ENCODE data around the gene MAN2C1. TPM values are rescaled to one million over a fixed set of nuclear protein-coding genes. Genes with fewer than 3 reads are reported as not detected.
"Not testable (repeated sequence)": the region's sequence is repeated elsewhere in the genome, so short reads cannot be mapped to it uniquely, and the experiment has no call there.

The MAN2C1 gene
- polyA plus RNA-seq, 1 experiment, result 82.5 TPM

DNA sequence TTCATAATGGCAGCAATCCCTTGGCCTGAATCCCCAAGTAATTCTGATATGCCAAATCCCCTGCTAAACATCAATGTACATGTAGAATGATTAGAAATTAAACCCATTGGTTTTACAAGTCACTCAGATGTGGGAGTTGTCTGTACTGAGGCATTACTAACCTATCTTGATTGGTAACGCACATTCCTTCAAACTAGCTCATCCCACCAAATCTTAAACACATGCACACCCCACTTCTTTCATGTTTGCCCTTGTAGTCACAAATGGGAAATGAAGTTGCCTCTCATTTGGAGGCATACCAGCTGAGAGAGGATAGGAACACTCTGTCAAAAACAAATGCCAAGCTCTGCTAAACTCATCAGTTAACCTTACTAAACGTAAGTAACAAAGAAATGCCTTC, 29.1 kb upstream of the MAN2C1 start:
- H3K4me3 ChIP-seq (ENCODE audit: low read depth, low read length), result no peak overlapping the region

DNA sequence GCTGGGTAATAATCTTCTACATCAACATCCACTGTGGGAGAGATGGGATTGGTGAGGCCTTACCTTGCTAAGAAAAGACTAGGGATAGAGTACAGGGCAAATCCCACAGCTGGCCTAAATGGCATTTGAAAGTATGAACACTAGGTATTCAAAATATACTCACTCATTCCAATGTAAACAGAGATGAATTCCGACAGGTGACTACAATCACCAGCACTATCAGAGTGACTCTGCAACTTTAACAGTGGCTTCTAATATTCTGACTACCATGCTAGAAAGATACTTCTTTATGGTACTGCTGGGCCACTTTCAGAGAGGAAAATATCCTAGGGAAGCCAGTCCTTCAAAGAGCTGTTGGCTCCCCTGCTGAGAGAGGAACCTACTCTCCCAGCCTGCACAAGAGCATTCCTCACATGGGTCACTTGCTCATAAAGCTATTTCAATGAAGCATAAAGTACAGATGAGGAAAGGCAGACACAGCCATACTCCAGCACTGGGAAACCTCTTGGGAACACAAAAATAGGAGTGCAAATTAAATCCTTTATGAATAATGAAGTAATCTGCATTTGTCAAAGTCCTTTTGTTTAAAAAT, 21.5 kb upstream of the MAN2C1 start:
- CTCF ChIA-PET, result no interaction called here
- POLR2A ChIA-PET, result no interaction called here
- DNase-seq (ENCODE audit: low read depth), result no peak
- Histone ChIP-seq H3K36me3 (ENCODE audit: control insufficient read depth, insufficient read depth, low read length) (peaks cover 39% of the 10 kb centered on the region), H3K27me3 (ENCODE audit: control insufficient read depth, insufficient read depth, low read length) (no peaks in the 10 kb centered on the region), H3K4me3 (ENCODE audit: low read depth, low read length) (no peak overlapping the region)
- TF ChIP-seq, protein P1, sequence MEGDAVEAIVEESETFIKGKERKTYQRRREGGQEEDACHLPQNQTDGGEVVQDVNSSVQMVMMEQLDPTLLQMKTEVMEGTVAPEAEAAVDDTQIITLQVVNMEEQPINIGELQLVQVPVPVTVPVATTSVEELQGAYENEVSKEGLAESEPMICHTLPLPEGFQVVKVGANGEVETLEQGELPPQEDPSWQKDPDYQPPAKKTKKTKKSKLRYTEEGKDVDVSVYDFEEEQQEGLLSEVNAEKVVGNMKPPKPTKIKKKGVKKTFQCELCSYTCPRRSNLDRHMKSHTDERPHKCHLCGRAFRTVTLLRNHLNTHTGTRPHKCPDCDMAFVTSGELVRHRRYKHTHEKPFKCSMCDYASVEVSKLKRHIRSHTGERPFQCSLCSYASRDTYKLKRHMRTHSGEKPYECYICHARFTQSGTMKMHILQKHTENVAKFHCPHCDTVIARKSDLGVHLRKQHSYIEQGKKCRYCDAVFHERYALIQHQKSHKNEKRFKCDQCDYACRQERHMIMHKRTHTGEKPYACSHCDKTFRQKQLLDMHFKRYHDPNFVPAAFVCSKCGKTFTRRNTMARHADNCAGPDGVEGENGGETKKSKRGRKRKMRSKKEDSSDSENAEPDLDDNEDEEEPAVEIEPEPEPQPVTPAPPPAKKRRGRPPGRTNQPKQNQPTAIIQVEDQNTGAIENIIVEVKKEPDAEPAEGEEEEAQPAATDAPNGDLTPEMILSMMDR (IDR thresholded peaks at IDR 0.05; ENCODE audit: insufficient read depth, low read depth, low read length), result no peak

More for the DNA sequence above, 29.1 kb upstream of the MAN2C1 start:
- peaks cover 21% of the 10 kb centered on the region for H3K36me3 ChIP-seq (ENCODE audit: control insufficient read depth, insufficient read depth, low read length)
- no peaks in the 10 kb centered on the region for H3K27me3 ChIP-seq (ENCODE audit: control insufficient read depth, insufficient read depth, low read length)
- DNase-seq (ENCODE audit: low read depth), result peak; percentile 15
- CTCF ChIA-PET, result interaction anchor here (1.0 kb wide), 1 partner anchor 17 kb away, joined by 3 read pairs; no protein-coding TSS in a partner anchor
- TF ChIP-seq, protein P1 (IDR thresholded peaks at IDR 0.05; ENCODE audit: insufficient read depth, low read depth, low read length), result no peak
- POLR2A ChIA-PET, result no interaction called here

DNA sequence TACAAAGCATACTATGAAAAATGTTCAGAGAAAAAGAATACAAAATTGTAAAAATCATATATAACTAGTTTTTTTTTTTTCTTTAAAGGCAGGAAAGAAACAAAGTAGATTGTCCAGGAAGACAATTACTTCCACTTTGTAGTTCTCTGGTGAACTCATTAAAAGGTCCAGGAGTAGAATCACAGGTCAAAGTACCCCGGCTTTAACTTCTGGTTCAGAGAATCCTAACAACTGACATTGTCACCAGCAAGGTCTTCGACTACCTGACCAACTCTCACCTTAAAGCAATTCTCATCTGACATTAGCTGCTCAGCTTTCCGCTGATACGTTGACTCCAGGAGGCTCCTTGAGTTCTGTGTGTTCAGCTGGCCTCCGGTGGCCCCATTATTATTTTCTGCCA, 15.6 kb upstream of the MAN2C1 start:
- DNase-seq (ENCODE audit: low read depth); POLR2A ChIA-PET; H3K4me3 ChIP-seq (ENCODE audit: low read depth, low read length); H3K27me3 ChIP-seq (ENCODE audit: control insufficient read depth, insufficient read depth, low read length): not testable (repeated sequence)
- CTCF ChIA-PET, result interaction anchor here (0.7 kb wide), 1 partner anchor 76 kb away, joined by 4 read pairs; no protein-coding TSS in a partner anchor
- H3K36me3 ChIP-seq (ENCODE audit: control insufficient read depth, insufficient read depth, low read length), result peaks cover 17% of the 10 kb centered on the region

DNA sequence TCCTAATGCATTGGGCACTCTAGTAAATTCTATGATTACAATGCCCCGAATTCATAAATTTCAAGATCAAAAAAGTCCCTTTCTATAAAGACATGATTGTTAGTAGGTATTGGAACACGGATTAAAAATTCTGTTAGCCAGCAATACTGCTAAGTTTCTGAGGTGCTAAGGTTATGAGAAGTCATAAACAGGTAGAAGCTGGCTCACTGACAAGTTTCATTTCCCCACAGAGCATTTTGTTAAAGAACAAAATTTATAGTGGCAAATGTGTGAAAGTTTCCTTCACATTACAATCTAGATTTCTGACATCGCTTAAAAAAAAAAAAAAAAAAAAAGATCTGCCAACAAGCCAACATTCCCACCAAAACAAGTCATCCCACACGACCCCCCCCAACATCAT, 12.4 kb upstream of the MAN2C1 start:
- peaks cover 10% of the 10 kb centered on the region for H3K36me3 ChIP-seq (ENCODE audit: control insufficient read depth, insufficient read depth, low read length)
- H3K27me3 ChIP-seq (ENCODE audit: control insufficient read depth, insufficient read depth, low read length), result no peaks in the 10 kb centered on the region
- POLR2A ChIA-PET, result no interaction called here
- H3K4me3 ChIP-seq (ENCODE audit: low read depth, low read length), result no peak overlapping the region
- DNase-seq (ENCODE audit: low read depth), result no peak
- CTCF ChIA-PET, result interaction anchor here (1.6 to 3.9 kb wide), 2 partner anchors 11 to 12 kb away, joined by 3 to 19 read pairs; partner anchors contain the start of gene MAN2C1
- TF ChIP-seq, protein P1 (IDR thresholded peaks at IDR 0.05; ENCODE audit: insufficient read depth, low read depth, low read length), result no peak

DNA sequence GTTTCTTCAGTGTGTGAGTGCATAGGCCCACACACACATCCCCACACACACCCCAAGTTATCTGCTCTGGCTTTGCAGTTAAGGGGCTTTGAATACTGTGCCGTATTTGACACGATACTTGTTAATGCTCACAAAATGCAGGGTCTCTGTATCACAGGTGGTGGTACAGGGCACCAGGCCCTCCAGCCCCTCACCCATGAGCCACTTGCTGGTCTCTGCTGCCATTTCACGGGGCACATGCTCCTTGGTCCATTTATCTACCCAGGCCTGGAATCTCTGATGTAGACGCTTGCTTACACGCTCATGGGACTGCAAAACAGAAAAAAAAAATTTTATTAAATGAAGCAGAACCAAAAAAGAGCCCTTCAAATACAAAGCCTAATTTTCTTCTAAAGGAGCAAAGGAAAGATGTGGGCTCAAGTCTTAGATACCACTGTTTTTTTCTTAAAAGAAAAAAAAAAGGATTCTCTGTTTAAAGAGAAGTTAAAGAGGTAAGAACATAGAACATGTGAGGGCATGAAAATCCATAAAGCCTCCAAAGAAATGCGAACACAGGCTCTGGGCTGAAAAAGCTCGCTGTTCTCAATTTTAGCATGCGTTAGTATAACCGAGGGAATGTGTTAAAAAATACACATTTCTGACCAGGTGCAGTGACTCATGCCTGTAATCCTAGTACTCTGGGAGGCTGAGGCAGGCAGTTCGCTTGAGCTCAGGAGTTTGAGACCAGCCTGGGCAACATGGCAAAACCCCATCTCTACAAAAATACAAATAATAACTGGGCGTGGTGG, 3.7 kb upstream of the MAN2C1 start:
- H3K4me3 ChIP-seq (ENCODE audit: low read depth, low read length), result no peak overlapping the region
- CTCF ChIA-PET, result no interaction called here
- POLR2A ChIA-PET, result no interaction called here
- no peak for DNase-seq (ENCODE audit: low read depth)
- TF ChIP-seq, protein P1 (IDR thresholded peaks at IDR 0.05; ENCODE audit: insufficient read depth, low read depth, low read length), result no peak
- H3K27me3 ChIP-seq (ENCODE audit: control insufficient read depth, insufficient read depth, low read length), result no peaks in the 10 kb centered on the region
- peaks cover 20% of the 10 kb centered on the region for H3K36me3 ChIP-seq (ENCODE audit: control insufficient read depth, insufficient read depth, low read length)

Data from BJ (cell line).